Measurements from ENCODE around the gene CRYBA2. TPM values are rescaled to one million over a fixed set of nuclear protein-coding genes. Genes with fewer than 3 reads are reported as not detected.

Gene CRYBA2
- total RNA-seq, 1 donor from 2014 or later, result not detected

DNA sequence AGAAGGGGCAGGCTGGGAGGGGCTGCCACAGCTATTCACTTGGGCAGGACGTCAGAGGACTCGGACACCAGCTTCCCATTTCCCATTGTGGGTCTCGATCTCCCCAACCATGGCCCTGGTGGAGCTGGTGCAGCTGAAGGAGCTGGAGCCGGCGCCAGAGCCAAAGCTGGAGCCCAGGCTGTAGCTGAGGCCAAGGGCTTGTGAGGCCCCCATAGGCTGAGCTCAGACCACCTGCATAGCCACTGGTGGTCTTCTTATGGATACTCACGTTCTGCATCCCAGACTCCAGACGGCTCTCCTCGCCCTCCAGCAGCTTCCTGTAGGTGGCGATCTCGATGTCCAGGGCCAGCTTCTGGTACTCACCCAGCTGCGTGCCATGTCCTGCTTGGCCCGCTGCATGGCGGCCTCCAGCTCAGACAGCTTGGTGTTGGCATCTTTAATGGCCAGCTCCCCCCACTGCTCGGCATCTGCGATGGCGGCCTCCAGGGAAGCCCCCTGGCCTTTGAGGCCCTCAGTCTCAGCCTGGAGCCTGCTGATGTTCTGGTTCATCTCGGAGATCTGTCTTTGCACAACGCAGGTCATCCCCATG is 39.8 kb downstream of the CRYBA2 start:
- Histone ChIP-seq H3K79me2 (ENCODE audit: low read depth) (no peaks in the 10 kb centered on the region), H3F3A (ENCODE audit: low read depth) (no peaks in the 10 kb centered on the region), H4K20me1 (ENCODE audit: low read depth) (no peaks in the 10 kb centered on the region), H3K4me1 (no peaks in the 10 kb centered on the region), H3K27me3 (peaks cover 70% of the 10 kb centered on the region), H3K4me3 (no peak overlapping the region), H2AFZ (replicated peaks) (no peak overlapping the region), H3K27ac (no peak overlapping the region), H3K9ac (no peak overlapping the region), H3K4me2 (no peak overlapping the region), H3K36me3 (no peaks in the 10 kb centered on the region), H3K9me3 (ENCODE audit: low read depth) (no peaks in the 10 kb centered on the region)
- Mint-ChIP-seq H3K4me1 (peaks cover 7% of the 10 kb centered on the region), H3K36me3 (no peaks in the 10 kb centered on the region), H3K27me3 (ENCODE audit: insufficient read depth, low read depth) (peaks cover 19% of the 10 kb centered on the region), H3K9me3 (no peaks in the 10 kb centered on the region), H3K27ac (no peak overlapping the region), H3K4me3 (no peak overlapping the region)
- TF ChIP-seq EZH2phosphoT487 (IDR thresholded peaks at IDR 0.05), result no peak
- peak; percentile 46 for TF ChIP-seq CTCF (IDR thresholded peaks at IDR 0.05)
- no peak for TF ChIP-seq EZH2 (IDR thresholded peaks at IDR 0.05)
- peak; percentile 16 for DNase-seq (ENCODE audit: low spot score)

- no peaks in the 10 kb centered on the region for H3K4me1 ChIP-seq
- Mint-ChIP-seq H3K9me3 (no peaks in the 10 kb centered on the region), H3K27me3 (ENCODE audit: insufficient read depth, low read depth) (peaks cover 13% of the 10 kb centered on the region), H3K4me1 (peaks cover 5% of the 10 kb centered on the region), H3K27ac (no peak overlapping the region), H3K36me3 (no peaks in the 10 kb centered on the region), H3K4me3 (no peak overlapping the region)
- no peaks in the 10 kb centered on the region for H3F3A ChIP-seq (ENCODE audit: low read depth)
- H3K9ac ChIP-seq, result no peak overlapping the region
- DNase-seq (ENCODE audit: low spot score), result no peak
- TF ChIP-seq CTCF (IDR thresholded peaks at IDR 0.05), result no peak
- no peak for TF ChIP-seq EZH2 (IDR thresholded peaks at IDR 0.05)
- no peak for TF ChIP-seq EZH2phosphoT487 (IDR thresholded peaks at IDR 0.05)
- H3K27ac ChIP-seq, result no peak overlapping the region
- no peak overlapping the region for H2AFZ ChIP-seq (replicated peaks)
- no peaks in the 10 kb centered on the region for H3K79me2 ChIP-seq (ENCODE audit: low read depth)
- no peaks in the 10 kb centered on the region for H3K9me3 ChIP-seq (ENCODE audit: low read depth)
- H3K4me2 ChIP-seq, result no peak overlapping the region
- H3K27me3 ChIP-seq, result peaks cover 63% of the 10 kb centered on the region
- no peak overlapping the region for H3K4me3 ChIP-seq
- no peaks in the 10 kb centered on the region for H4K20me1 ChIP-seq (ENCODE audit: low read depth)
- no peaks in the 10 kb centered on the region for H3K36me3 ChIP-seq
These were observed 41.1 kb downstream of the CRYBA2 start for GRCh38 chr2:218952160-218952559.

DNA sequence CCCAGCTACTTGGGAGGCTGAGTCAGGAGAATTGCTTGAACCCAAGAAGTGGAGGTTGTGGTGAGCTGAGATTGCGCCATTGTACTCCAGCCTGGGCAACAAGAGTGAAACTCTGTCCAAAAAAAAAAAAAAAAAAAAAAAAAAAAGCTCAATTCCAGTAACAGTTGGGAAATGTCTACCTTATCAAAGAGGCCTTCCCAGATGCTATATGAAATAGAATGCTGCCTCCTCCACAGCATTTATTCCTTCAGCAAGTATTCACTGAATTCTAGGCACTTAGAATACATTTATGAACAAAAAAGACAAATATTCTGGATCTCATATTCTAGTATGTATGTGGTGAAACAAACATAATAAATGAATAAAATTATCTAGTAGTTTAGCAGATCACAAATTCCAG is 46.6 kb downstream of the CRYBA2 start:
- Histone ChIP-seq H3K36me3 (no peaks in the 10 kb centered on the region), H4K20me1 (ENCODE audit: low read depth) (no peaks in the 10 kb centered on the region), H3K9ac (no peak overlapping the region), H2AFZ (replicated peaks) (no peak overlapping the region), H3K4me2 (no peak overlapping the region), H3K27me3 (peaks cover 59% of the 10 kb centered on the region), H3F3A (ENCODE audit: low read depth) (no peaks in the 10 kb centered on the region), H3K79me2 (ENCODE audit: low read depth) (no peaks in the 10 kb centered on the region), H3K9me3 (ENCODE audit: low read depth) (no peaks in the 10 kb centered on the region), H3K4me1 (no peaks in the 10 kb centered on the region), H3K4me3 (no peak overlapping the region), H3K27ac (no peak overlapping the region)
- H3K27me3 Mint-ChIP-seq (ENCODE audit: insufficient read depth, low read depth), result peaks cover 6% of the 10 kb centered on the region
- no peaks in the 10 kb centered on the region for H3K36me3 Mint-ChIP-seq
- H3K9me3 Mint-ChIP-seq, result no peaks in the 10 kb centered on the region
- no peaks in the 10 kb centered on the region for H3K4me1 Mint-ChIP-seq
- no peak for DNase-seq (ENCODE audit: low spot score)
- no peak overlapping the region for H3K27ac Mint-ChIP-seq
- H3K4me3 Mint-ChIP-seq, result no peak overlapping the region
- no peak for TF ChIP-seq CTCF (IDR thresholded peaks at IDR 0.05)
- TF ChIP-seq EZH2phosphoT487 (IDR thresholded peaks at IDR 0.05), result no peak
- TF ChIP-seq EZH2 (IDR thresholded peaks at IDR 0.05), result no peak

Measured in neural progenitor cell (in vitro differentiated cells).